B cell (primary cell): Measurements from ENCODE around the gene CGB1.

ENCODE experiments used
- EZH2 ChIP-seq: IDR thresholded peaks from 2 replicates; pipeline ENCODE4 v1.6.1; 2012; ENCODE audit warnings: borderline replicate concordance, low read depth, mild to moderate bottlenecking, moderate library complexity, low read length; ENCODE audit not compliant: insufficient read depth, poor library complexity, severe bottlenecking
- TF ChIP-seq, protein P1 (sequence below): fragments of 200-600 bp; IDR thresholded peaks from one replicate; pipeline ENCODE4 v1.8.0; 2022; ENCODE audit warnings: antibody characterized with exemption, mild to moderate bottlenecking

DNA sequence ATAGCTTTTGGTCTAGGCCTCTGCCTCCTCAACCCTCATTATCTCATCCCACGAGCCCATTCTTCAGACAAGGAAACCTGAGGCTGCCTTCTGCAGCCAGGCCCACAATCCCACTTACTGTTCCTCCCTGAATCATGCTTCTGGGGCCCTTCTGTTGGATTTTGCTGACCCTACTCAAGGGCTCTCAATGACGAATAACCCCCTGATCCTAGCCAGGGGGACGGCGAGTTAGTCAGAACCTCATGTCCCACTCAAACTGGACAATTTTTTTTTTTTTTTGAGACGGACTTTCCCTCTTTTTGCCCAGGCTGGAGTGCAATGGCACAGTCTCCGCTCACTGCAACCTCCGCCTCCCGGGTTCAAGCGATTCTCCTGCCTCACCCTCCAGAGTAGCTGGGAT lies 14.6 kb downstream of the CGB1 start:
- TF ChIP-seq, protein P1, sequence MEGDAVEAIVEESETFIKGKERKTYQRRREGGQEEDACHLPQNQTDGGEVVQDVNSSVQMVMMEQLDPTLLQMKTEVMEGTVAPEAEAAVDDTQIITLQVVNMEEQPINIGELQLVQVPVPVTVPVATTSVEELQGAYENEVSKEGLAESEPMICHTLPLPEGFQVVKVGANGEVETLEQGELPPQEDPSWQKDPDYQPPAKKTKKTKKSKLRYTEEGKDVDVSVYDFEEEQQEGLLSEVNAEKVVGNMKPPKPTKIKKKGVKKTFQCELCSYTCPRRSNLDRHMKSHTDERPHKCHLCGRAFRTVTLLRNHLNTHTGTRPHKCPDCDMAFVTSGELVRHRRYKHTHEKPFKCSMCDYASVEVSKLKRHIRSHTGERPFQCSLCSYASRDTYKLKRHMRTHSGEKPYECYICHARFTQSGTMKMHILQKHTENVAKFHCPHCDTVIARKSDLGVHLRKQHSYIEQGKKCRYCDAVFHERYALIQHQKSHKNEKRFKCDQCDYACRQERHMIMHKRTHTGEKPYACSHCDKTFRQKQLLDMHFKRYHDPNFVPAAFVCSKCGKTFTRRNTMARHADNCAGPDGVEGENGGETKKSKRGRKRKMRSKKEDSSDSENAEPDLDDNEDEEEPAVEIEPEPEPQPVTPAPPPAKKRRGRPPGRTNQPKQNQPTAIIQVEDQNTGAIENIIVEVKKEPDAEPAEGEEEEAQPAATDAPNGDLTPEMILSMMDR, result no peak
- TF ChIP-seq EZH2, result no peak
